Smooth muscle cell (in vitro differentiated cells): ENCODE data around the gene RUNX3. TPM values are rescaled to one million over a fixed set of nuclear protein-coding genes. Genes with fewer than 3 reads are reported as not detected.

Source experiments
- DNase-seq: peaks from one replicate; lab custom pipeline; 2025; ENCODE audit not compliant: unreplicated experiment; lab: John Stamatoyannopoulos, UW
- H2AFZ ChIP-seq: fragments of 200-600 bp; sonication (generic); 2 replicates; pipeline ENCODE4 v1.6.0; 2016; ENCODE audit warnings: antibody characterized with exemption, low read depth, mild to moderate bottlenecking
- H3F3A ChIP-seq: fragments of 200-600 bp; sonication (generic); 2 replicates; pipeline ENCODE4 v1.6.0; 2017; ENCODE audit warnings: antibody characterized with exemption, low read depth
- H3K27ac ChIP-seq: fragments of 200-600 bp; sonication (generic); 2 replicates; pipeline ENCODE4 v1.5.1; 2016; ENCODE audit warnings: low read depth, mild to moderate bottlenecking
- H3K27me3 ChIP-seq: fragments of 200-600 bp; sonication (generic); 2 replicates; pipeline ENCODE4 v1.6.1; 2016; ENCODE audit warnings: low read depth, mild to moderate bottlenecking
- H3K36me3 ChIP-seq: fragments of 200-600 bp; sonication (generic); 2 replicates; pipeline ENCODE4 v1.5.1; 2016; ENCODE audit warnings: low read depth
- H3K4me1 ChIP-seq: fragments of 200-600 bp; sonication (generic); 2 replicates; pipeline ENCODE4 v1.5.1; 2016; ENCODE audit warnings: low read depth
- H3K4me2 ChIP-seq: fragments of 200-600 bp; sonication (generic); 2 replicates; pipeline ENCODE4 v1.6.0; 2016; ENCODE audit warnings: mild to moderate bottlenecking
- H3K4me3 ChIP-seq: fragments of 200-600 bp; sonication (generic); 2 replicates; pipeline ENCODE4 v1.5.1; 2016; ENCODE audit warnings: mild to moderate bottlenecking
- H3K79me2 ChIP-seq: fragments of 200-600 bp; sonication (generic); 2 replicates; pipeline ENCODE4 v1.6.0; 2016; ENCODE audit warnings: low read depth, mild to moderate bottlenecking
- H3K9ac ChIP-seq: fragments of 200-600 bp; sonication (generic); 2 replicates; pipeline ENCODE4 v1.6.0; 2016; ENCODE audit warnings: low read depth
- H3K9me3 ChIP-seq: fragments of 200-600 bp; sonication (generic); replicated peaks from 2 replicates; pipeline ENCODE4 v1.5.1; 2016; ENCODE audit warnings: low read depth
- H4K20me1 ChIP-seq: fragments of 200-600 bp; sonication (generic); 2 replicates; pipeline ENCODE4 v1.6.0; 2016; ENCODE audit warnings: low read depth
- WGBS: methylation state at CpG from one replicate; pipeline ENCODE4 v1.1.7; 2016; ENCODE audit warnings: low lambda C conversion rate; 5-methylcytosine and 5-hydroxymethylcytosine counted together
- polyA plus RNA-seq: library from polyadenylated mRNA; unstranded; fragments of >200 nt; fragmentation: Nextera tagmentation; extraction: Ambion mirVana; gene quantifications from 2 replicates; pipeline ENCODE4 v1.2.1, GENCODE V29; 2016
- total RNA-seq: library from RNA; depleted of rRNA; stranded (reverse); fragments of >200 nt; gene quantifications from 2 replicates; pipeline ENCODE4 v1.2.3, GENCODE V29; 2014
- TF ChIP-seq, protein P1 (sequence below): fragments of 200-600 bp; sonication (generic); IDR thresholded peaks from 2 replicates; pipeline ENCODE4 v1.5.1; 2017; ENCODE audit warnings: borderline replicate concordance, mild to moderate bottlenecking, antibody characterized with exemption; ENCODE audit not compliant: insufficient read depth, poor library complexity, severe bottlenecking

RUNX3 gene
- total and polyA plus RNA-seq, 2 experiments from 2014 or later = 4.5 to 8.2 TPM

DNA sequence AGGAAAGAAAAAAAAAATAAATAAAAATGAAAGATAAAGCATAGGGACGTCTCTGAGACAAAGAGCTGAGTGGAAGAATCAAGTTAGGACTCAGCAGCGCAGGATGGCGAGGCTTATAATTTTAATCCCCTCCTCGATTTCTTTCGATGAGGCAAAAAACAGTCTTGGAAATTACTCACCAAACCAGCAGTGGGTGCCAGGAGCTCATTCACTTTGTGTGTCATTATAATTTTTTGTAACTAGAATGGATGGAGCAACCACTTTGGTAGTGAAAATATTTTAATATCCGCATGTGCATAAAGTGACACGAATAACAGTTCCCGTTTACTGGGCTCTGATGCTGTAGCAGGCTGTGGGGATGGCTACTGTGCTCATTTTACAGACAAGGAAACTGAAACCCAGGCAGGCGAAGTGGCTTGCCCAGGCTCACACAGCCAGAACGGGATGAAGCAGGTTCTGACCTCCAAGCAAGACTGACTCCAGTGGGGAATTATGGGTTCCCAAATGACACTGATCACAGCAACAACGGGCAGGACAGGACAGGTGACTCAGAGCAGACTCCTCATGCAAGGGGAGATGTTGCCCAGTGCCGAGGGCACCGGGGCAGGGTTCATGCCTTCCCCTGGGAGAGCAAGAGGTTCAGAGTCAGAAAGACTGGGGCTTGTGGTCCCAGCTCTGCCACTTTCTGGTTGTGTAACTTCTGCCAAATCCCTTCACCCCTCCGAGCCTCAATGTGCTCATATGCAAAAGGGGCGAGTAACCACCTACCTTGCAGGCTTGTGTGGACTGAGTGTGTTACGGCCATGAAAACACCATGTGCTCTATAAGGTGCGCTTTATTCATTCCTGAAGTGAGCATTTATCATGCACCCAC lies 63.6 kb downstream of the RUNX3 start:
- Histone ChIP-seq H3K4me2 (no peak overlapping the region), H3F3A (no peaks in the 10 kb centered on the region), H3K27me3 (peaks cover 4% of the 10 kb centered on the region), H3K4me1 (peaks cover 6% of the 10 kb centered on the region), H3K9ac (no peak overlapping the region), H3K36me3 (no peaks in the 10 kb centered on the region), H4K20me1 (no peaks in the 10 kb centered on the region), H3K79me2 (no peaks in the 10 kb centered on the region), H2AFZ (no peak overlapping the region), H3K9me3 (no peaks in the 10 kb centered on the region), H3K4me3 (no peak overlapping the region), H3K27ac (no peak overlapping the region)
- no peak for DNase-seq
- TF ChIP-seq, protein P1, sequence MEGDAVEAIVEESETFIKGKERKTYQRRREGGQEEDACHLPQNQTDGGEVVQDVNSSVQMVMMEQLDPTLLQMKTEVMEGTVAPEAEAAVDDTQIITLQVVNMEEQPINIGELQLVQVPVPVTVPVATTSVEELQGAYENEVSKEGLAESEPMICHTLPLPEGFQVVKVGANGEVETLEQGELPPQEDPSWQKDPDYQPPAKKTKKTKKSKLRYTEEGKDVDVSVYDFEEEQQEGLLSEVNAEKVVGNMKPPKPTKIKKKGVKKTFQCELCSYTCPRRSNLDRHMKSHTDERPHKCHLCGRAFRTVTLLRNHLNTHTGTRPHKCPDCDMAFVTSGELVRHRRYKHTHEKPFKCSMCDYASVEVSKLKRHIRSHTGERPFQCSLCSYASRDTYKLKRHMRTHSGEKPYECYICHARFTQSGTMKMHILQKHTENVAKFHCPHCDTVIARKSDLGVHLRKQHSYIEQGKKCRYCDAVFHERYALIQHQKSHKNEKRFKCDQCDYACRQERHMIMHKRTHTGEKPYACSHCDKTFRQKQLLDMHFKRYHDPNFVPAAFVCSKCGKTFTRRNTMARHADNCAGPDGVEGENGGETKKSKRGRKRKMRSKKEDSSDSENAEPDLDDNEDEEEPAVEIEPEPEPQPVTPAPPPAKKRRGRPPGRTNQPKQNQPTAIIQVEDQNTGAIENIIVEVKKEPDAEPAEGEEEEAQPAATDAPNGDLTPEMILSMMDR = no peak
- 81% methylated on average over 17 of the region's 17 CpGs for WGBS

DNA sequence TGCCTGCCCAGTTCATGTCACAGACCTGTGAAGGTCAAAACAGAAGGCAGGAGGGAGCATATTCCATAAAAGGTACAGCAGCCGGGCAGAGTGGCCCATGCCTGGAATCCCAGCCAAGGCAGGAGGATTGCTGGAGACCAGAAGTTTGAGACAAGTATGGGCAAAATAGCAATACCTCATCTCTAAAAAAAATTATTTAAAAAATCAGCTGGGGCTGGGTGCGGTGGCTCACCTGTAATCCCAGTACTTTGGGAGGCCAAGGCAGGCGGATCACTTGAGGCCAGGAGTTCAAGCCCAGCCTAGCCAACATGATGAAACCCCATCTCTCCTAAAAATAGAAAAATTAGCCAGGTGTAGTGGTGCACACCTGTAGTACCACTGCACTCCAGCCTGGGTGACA lies 64.5 kb downstream of the RUNX3 start:
- over 99% methylated on average over 3 of the region's 3 CpGs for WGBS
- Histone ChIP-seq H3K4me2 (no peak overlapping the region), H3K4me3 (no peak overlapping the region), H3K36me3 (no peaks in the 10 kb centered on the region), H3K9ac (no peak overlapping the region), H3K9me3 (no peaks in the 10 kb centered on the region), H2AFZ (no peak overlapping the region), H3K27ac (no peak overlapping the region), H3F3A (no peaks in the 10 kb centered on the region), H4K20me1 (no peaks in the 10 kb centered on the region), H3K27me3 (peaks cover 4% of the 10 kb centered on the region), H3K4me1 (peaks cover 6% of the 10 kb centered on the region), H3K79me2 (no peaks in the 10 kb centered on the region)
- TF ChIP-seq, protein P1 = no peak
- no peak for DNase-seq

DNA sequence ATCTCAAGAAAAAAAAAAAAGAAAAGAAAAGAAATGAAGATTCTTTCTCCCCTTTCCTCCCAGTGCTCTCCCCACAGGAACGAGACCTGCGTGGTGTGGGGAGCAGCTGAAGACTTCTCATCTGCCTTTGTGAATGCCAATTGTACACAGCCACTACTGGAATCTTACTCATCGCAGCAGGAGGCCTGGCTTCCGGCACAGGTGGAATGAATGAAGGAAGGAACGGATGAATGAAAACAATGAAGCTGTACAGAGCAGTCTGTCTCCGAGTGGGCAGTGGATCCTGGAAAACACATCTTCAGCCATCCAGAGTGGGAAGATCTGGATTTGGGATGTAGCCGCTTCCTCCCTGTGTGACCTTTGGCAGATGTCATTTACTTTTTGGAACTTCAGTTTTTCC lies 64.9 kb downstream of the RUNX3 start:
- TF ChIP-seq, protein P1 = no peak
- no peak for DNase-seq
- H3K9ac ChIP-seq = no peak overlapping the region
- no peaks in the 10 kb centered on the region for H3K9me3 ChIP-seq
- H2AFZ ChIP-seq = no peak overlapping the region
- H3K27ac ChIP-seq = no peak overlapping the region
- no peak overlapping the region for H3K4me2 ChIP-seq
- no peaks in the 10 kb centered on the region for H3K79me2 ChIP-seq
- H3K27me3 ChIP-seq = peaks cover 4% of the 10 kb centered on the region
- H3K36me3 ChIP-seq = no peaks in the 10 kb centered on the region
- peaks cover 6% of the 10 kb centered on the region for H3K4me1 ChIP-seq
- no peaks in the 10 kb centered on the region for H4K20me1 ChIP-seq
- H3F3A ChIP-seq = no peaks in the 10 kb centered on the region
- no peak overlapping the region for H3K4me3 ChIP-seq
- 92% methylated on average over 7 of the region's 7 CpGs for WGBS

DNA sequence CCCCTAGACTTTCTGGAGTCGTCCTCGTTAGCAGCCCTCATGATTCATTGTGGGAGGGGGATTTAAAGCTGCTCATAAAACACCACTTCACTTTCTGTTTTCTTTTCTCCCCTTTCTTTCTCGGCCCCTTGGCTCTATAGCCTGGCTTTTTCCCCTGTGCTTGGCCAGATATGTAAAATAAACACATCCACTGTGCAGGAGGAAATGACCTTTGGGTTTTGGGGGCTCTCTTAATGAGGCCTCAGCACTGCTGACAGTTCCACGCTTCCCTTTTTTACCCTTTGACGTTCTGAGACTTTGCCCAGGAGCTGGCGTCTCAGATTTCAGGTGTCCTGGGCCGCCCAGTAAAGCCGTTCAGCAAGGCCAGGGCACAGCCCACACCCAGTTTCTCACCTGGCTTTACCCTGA lies 65.7 kb downstream of the RUNX3 start:
- H3F3A ChIP-seq = no peaks in the 10 kb centered on the region
- peaks cover 4% of the 10 kb centered on the region for H3K27me3 ChIP-seq
- TF ChIP-seq, protein P1 = no peak
- WGBS = 24% methylated on average over 8 of the region's 8 CpGs
- no peaks in the 10 kb centered on the region for H3K36me3 ChIP-seq
- H3K27ac ChIP-seq = no peak overlapping the region
- no peaks in the 10 kb centered on the region for H3K9me3 ChIP-seq
- H3K4me2 ChIP-seq = peak overlapping the region; percentile 21
- DNase-seq = no peak
- no peaks in the 10 kb centered on the region for H4K20me1 ChIP-seq
- H3K9ac ChIP-seq = no peak overlapping the region
- no peaks in the 10 kb centered on the region for H3K79me2 ChIP-seq
- peaks cover 6% of the 10 kb centered on the region for H3K4me1 ChIP-seq
- no peak overlapping the region for H2AFZ ChIP-seq
- no peak overlapping the region for H3K4me3 ChIP-seq
